Erythroblast (primary cell): Measurements from ENCODE around the gene UBXN6.

Source experiments
- GATA1 ChIP-seq: IDR thresholded peaks from 2 replicates; pipeline ENCODE4 v1.6.1; 2011; ENCODE audit warnings: low read depth, mild to moderate bottlenecking, control low read depth, low read length, moderate library complexity
- POLR2A ChIP-seq: IDR thresholded peaks from 2 replicates; pipeline ENCODE4 v1.6.1; 2011; ENCODE audit warnings: mild to moderate bottlenecking, low read length

DNA sequence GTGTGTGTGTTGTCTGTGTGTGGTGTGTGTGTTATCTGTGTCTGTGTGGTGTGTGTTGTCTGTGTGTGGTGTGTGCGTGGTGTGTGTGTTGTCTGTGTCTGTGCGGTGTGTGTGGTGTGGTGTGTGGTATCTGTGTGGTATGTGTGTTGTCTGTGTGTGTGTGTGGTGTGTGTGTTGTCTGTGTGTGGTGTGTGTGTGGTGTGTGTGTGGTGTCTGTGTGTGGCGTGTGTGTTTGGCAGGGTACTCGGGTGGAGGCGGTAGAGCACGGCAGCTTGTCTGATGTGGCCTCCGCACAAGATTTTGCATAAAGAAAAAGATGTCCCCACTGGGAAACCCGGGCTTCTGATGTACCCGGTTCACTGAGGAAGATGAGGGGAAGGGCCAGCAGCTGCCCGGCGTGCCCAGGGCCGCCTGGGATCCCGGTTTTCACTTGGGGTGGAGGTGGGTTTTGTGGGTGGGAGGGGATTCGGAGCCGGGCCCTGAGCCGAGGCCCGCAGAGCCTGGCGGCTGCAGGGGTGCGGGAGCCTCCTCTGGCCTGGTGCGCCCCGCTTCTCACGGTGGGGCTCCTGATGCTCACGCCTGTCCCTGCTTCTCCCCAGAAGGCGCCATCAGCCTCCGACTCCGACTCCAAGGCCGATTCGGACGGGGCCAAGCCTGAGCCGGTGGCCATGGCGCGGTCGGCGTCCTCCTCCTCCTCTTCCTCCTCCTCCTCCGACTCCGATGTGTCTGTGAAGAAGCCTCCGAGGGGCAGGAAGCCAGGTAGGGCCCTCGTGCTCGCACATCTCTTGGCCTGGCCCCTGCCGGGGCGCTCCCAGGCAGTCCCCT, 35.7 kb upstream of the UBXN6 start:
- TF ChIP-seq POLR2A, result no peak
- no peak for TF ChIP-seq GATA1
